Neural cell (in vitro differentiated cells): ENCODE results near the gene PRKAR1B.

Source experiments
- EP300 ChIP-seq: fragments of 450-650 bp; conservative IDR thresholded peaks from 2 replicates; pipeline ENCODE4 v1.6.1; 2014; ENCODE audit warnings: antibody characterized with exemption, mild to moderate bottlenecking, moderate library complexity; ENCODE audit not compliant: poor library complexity, severe bottlenecking
- TF ChIP-seq, protein P1 (sequence below): fragments of 450-650 bp; IDR thresholded peaks from 2 replicates; pipeline ENCODE4 v1.5.1; 2014; ENCODE audit warnings: antibody characterized with exemption, mild to moderate bottlenecking, moderate library complexity; ENCODE audit not compliant: poor library complexity, severe bottlenecking

DNA sequence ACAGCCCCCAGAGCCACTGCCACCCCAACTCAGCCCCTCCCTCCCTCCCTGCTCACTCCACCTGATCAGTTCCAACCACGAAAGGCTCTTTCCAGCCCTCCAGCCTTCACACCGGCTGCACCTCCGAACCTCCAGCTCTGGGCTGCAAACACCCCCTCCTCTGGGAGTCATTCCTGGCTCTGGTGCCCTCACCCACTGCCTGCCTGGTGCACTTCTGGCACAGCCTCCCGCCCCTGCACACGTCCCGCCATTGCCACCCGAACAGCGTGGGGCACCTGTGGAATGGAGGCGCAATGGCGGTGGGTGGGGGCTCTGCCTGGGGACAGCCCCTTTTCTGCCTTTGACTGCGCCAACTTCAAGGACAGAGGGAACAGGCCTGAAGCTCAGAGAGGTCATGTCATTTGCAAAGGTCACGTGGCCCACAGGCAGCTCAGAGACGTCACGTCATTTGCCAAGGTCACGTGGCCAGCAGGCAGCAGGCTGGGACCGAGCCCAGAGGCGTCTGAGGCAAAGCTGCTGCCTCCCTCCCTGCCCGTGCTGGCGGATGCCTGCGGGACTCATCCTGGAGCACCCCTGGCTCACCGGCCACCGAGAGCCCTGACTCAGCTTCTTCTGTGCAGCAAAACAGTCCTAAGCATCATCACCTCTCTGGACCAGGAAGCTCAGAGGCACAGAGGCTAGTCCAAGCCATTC, 76.6 kb downstream of the PRKAR1B start:
- no peak for TF ChIP-seq EP300
- TF ChIP-seq, protein P1, sequence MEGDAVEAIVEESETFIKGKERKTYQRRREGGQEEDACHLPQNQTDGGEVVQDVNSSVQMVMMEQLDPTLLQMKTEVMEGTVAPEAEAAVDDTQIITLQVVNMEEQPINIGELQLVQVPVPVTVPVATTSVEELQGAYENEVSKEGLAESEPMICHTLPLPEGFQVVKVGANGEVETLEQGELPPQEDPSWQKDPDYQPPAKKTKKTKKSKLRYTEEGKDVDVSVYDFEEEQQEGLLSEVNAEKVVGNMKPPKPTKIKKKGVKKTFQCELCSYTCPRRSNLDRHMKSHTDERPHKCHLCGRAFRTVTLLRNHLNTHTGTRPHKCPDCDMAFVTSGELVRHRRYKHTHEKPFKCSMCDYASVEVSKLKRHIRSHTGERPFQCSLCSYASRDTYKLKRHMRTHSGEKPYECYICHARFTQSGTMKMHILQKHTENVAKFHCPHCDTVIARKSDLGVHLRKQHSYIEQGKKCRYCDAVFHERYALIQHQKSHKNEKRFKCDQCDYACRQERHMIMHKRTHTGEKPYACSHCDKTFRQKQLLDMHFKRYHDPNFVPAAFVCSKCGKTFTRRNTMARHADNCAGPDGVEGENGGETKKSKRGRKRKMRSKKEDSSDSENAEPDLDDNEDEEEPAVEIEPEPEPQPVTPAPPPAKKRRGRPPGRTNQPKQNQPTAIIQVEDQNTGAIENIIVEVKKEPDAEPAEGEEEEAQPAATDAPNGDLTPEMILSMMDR: no peak
